ENCODE measurements around the gene EFCAB13.

Gene EFCAB13

GRCh38 chr17:47320879-47321502 lies 2.8 kb upstream of the EFCAB13 start:
- TF ChIP-seq CTCF (IDR thresholded peaks at IDR 0.05; ENCODE audit: low read depth, low read length, missing control alignments): no peak
- no peaks in the 10 kb centered on the region for H3K27me3 ChIP-seq (replicated peaks)
- in situ Hi-C loops (cut with HindIII; ENCODE audit: low pct_ligation_motif_present, low sequenced_read_pairs): no loop called here
- no peak overlapping the region for H3K27ac ChIP-seq
- H3K4me3 ChIP-seq (ENCODE audit: low read depth, low read length): no peak overlapping the region
- no peak for DNase-seq
- H3K36me3 ChIP-seq (replicated peaks): no peaks in the 10 kb centered on the region

GRCh38 chr17:47324224-47325020 lies 667 bp downstream of the EFCAB13 start:
- Histone ChIP-seq H3K27me3 (replicated peaks) (no peaks in the 10 kb centered on the region), H3K4me3 (ENCODE audit: low read depth, low read length) (peak overlapping the region; percentile 67), H3K27ac (no peak overlapping the region), H3K36me3 (replicated peaks) (no peaks in the 10 kb centered on the region)
- in situ Hi-C loops (cut with HindIII; ENCODE audit: low pct_ligation_motif_present, low sequenced_read_pairs): no loop called here
- TF ChIP-seq CTCF (IDR thresholded peaks at IDR 0.05; ENCODE audit: low read depth, low read length, missing control alignments): no peak
- DNase-seq: no peak

GRCh38 chr17:47325176-47325575 lies 1.4 kb downstream of the EFCAB13 start:
- no peak overlapping the region for H3K27ac ChIP-seq
- in situ Hi-C loops (cut with HindIII; ENCODE audit: low pct_ligation_motif_present, low sequenced_read_pairs): no loop called here
- H3K4me3 ChIP-seq (ENCODE audit: low read depth, low read length): no peak overlapping the region
- no peaks in the 10 kb centered on the region for H3K36me3 ChIP-seq (replicated peaks)
- no peak for DNase-seq
- TF ChIP-seq CTCF (IDR thresholded peaks at IDR 0.05; ENCODE audit: low read depth, low read length, missing control alignments): no peak
- H3K27me3 ChIP-seq (replicated peaks): no peaks in the 10 kb centered on the region

- no peak for DNase-seq
- no peak for TF ChIP-seq CTCF (IDR thresholded peaks at IDR 0.05; ENCODE audit: low read depth, low read length, missing control alignments)
- Histone ChIP-seq H3K27ac (no peak overlapping the region), H3K27me3 (replicated peaks) (no peaks in the 10 kb centered on the region), H3K4me3 (ENCODE audit: low read depth, low read length) (no peak overlapping the region), H3K36me3 (replicated peaks) (no peaks in the 10 kb centered on the region)
- in situ Hi-C loops (cut with HindIII; ENCODE audit: low pct_ligation_motif_present, low sequenced_read_pairs): no loop called here
Observed at GRCh38 chr17:47330548-47330947, 6.8 kb downstream of the EFCAB13 start.

- in situ Hi-C loops (cut with HindIII; ENCODE audit: low pct_ligation_motif_present, low sequenced_read_pairs): no loop called here
- H3K27ac ChIP-seq: no peak overlapping the region
- H3K36me3 ChIP-seq (replicated peaks): no peaks in the 10 kb centered on the region
- no peaks in the 10 kb centered on the region for H3K27me3 ChIP-seq (replicated peaks)
- H3K4me3 ChIP-seq (ENCODE audit: low read depth, low read length): no peak overlapping the region
- DNase-seq: no peak
- TF ChIP-seq CTCF (IDR thresholded peaks at IDR 0.05; ENCODE audit: low read depth, low read length, missing control alignments): no peak
Observed at GRCh38 chr17:47332287-47332686, 8.5 kb downstream of the EFCAB13 start.

Measured in brain microvascular endothelial cell (primary cell).